ENCODE results near the gene SPARCL1.

DNA sequence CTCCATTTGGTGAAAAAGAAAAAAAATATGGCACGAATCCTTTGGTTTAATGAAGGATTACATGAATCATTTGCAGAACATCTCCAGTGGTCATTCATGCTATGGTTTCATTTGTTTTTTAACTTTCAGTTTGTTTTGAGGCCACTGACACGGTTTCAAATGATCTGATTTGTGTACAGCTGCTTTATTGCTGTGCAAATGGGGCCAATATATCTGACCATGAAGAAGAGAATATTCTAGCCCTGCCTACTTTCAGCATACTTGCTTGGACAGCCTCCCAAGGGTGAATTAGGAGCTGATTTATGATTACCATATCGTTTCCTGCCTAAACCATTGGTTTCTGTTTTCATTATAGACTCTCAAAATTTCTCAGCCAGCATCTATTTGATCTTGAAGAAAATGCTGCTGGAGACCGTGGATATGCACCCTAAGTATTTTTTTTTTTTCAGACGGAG lies 30.7 kb downstream of the SPARCL1 start:
- TF ChIP-seq ZBTB33 (IDR thresholded peaks at IDR 0.05) (no peak), NBN (IDR thresholded peaks at IDR 0.05) (no peak), SREBF2 (IDR thresholded peaks at IDR 0.05; ENCODE audit: low read length) (no peak), CTCF (IDR thresholded peaks at IDR 0.05 in 2 of 3, conservative IDR thresholded peaks at IDR 0.05 in 1 of 3; ENCODE audit: control insufficient read depth in 2 of 3, extremely low read depth in 1 of 3, insufficient read depth in 1 of 3, low read depth in 3 of 3, low read length in 3 of 3) (no peak), ETV6 (conservative IDR thresholded peaks at IDR 0.05 in 1 of 2, IDR thresholded peaks at IDR 0.05 in 1 of 2; ENCODE audit: borderline replicate concordance in 1 of 2, low read depth in 1 of 2) (no peak), HDAC2 (IDR thresholded peaks at IDR 0.05) (no peak), MLLT1 (IDR thresholded peaks at IDR 0.05) (no peak)
- TF ChIP-seq, protein P1, sequence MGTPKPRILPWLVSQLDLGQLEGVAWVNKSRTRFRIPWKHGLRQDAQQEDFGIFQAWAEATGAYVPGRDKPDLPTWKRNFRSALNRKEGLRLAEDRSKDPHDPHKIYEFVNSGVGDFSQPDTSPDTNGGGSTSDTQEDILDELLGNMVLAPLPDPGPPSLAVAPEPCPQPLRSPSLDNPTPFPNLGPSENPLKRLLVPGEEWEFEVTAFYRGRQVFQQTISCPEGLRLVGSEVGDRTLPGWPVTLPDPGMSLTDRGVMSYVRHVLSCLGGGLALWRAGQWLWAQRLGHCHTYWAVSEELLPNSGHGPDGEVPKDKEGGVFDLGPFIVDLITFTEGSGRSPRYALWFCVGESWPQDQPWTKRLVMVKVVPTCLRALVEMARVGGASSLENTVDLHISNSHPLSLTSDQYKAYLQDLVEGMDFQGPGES (IDR thresholded peaks at IDR 0.05), result no peak

Measured in GM12878 (cell line).